ENCODE data around the gene ATP10A. TPM values are rescaled to one million over a fixed set of nuclear protein-coding genes. Genes with fewer than 3 reads are reported as not detected.

The ATP10A gene
- total RNA-seq, 4 donors from 2014 or later: 1.4 to 10.0 (median 3.6) TPM

DNA sequence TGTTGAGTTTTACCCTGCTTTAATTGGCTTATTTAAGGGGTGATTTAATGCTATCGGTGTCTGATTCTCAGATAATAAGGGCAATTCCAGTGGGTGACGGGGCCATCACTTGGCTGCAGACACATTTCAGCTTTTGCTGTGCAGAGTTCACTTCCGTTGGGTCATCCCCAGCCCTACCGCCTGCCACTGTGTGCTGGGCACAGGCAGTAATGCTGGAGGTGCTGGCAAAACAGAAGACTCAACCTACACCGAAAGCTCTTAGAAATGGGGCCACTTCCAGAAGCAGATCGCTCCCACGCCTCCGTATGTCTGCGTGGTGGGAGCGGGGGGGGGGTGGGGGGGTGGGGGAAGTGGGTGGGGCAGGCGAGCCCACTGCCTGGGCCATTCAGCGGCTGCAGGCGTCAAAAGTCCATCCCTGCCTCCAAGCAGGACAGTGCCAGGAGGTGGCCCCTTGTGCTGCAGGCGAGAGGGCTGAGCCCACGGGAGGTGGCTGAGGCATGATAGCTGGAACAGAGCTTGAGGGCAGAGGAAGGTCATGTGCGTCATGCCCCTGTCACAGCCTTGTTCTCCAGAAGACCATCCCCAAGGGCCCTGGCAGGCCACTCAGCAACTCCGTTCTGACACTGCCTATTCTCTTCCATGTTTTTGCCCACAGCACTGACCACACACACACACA lies 128.3 kb downstream of the ATP10A start:
- no peak overlapping the region for H3K27ac ChIP-seq
- WGBS, 2 donors (ENCODE audit: low coverage in 1 of 2): 95 to 100% methylated on average over 1 to 17 of the region's 17 CpGs

DNA sequence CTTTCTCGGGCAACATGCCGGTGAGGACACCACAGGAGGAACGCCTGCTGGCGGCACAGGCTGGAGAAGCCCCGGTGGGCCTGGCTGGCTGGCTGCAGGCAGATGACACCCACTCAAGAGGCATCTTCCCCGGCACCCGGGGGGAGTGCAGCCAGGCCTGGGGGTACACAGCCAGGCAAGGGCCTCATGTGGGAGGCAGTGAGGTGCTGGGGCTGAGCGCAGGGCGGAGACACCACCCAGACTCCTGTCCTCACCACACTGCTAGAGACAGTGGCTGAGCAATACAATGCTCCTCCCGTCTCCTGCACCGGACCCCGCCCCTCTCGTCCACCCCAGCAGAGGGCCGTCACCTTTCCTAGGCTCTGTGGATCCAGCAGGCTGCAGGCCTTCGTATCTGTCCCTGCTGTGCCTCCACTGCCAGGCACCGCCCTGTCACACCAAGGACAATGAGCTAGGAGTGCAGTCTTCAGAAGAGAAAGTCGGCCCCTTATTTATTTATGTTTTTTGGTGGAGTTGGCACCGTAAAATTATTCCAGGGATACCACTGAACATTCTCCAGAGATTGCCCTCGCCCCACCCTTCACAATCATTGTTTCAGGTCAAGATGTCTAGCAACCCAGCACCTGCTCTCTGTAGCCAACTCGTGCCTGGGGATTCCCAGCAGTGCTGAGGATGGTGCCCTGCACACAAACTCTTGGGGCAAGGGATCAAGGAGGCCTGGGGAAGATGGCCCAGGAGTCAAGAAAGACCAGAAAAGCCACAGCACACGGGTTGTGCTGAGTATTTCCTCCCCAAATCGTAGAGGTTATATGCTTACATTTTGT lies 129.1 kb downstream of the ATP10A start:
- no peaks in the 10 kb centered on the region for H3K9me3 ChIP-seq
- H3K36me3 ChIP-seq: no peaks in the 10 kb centered on the region
- H3K4me1 ChIP-seq: peaks cover 0 to 18% (median 8%) of the 10 kb centered on the region in 4 donors
- H3K4me3 ChIP-seq: no peak overlapping the region
- intact Hi-C loops (cut with DNase I; ENCODE audit: low total_unique reads) (no loop called here), in situ Hi-C loops (cut with MboI; ENCODE audit: low pct_ligation_motif_present in 1 of 4, low pct_unique_long_range_greater_than_20kb in 1 of 4, low sequenced_read_pairs in 3 of 4) (loop anchor here in 1 of 4 donors (25.0 kb wide), 1 partner anchor 203 kb away; no protein-coding TSS in a partner anchor)
- H3K27me3 ChIP-seq: no peaks in the 10 kb centered on the region
- TF ChIP-seq EP300 (IDR thresholded peaks at IDR 0.05; ENCODE audit: low read depth): no peak
- no peak for TF ChIP-seq POLR2A (IDR thresholded peaks at IDR 0.05)
- TF ChIP-seq, protein P1, sequence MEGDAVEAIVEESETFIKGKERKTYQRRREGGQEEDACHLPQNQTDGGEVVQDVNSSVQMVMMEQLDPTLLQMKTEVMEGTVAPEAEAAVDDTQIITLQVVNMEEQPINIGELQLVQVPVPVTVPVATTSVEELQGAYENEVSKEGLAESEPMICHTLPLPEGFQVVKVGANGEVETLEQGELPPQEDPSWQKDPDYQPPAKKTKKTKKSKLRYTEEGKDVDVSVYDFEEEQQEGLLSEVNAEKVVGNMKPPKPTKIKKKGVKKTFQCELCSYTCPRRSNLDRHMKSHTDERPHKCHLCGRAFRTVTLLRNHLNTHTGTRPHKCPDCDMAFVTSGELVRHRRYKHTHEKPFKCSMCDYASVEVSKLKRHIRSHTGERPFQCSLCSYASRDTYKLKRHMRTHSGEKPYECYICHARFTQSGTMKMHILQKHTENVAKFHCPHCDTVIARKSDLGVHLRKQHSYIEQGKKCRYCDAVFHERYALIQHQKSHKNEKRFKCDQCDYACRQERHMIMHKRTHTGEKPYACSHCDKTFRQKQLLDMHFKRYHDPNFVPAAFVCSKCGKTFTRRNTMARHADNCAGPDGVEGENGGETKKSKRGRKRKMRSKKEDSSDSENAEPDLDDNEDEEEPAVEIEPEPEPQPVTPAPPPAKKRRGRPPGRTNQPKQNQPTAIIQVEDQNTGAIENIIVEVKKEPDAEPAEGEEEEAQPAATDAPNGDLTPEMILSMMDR (IDR thresholded peaks at IDR 0.05): no peak
- no peak for TF ChIP-seq POLR2AphosphoS5 (IDR thresholded peaks at IDR 0.05)
- WGBS, 2 donors (ENCODE audit: low coverage in 1 of 2): 68 to 80% methylated on average over 1 to 22 of the region's 22 CpGs
- no peak overlapping the region for H3K27ac ChIP-seq
- DNase-seq: no peak

More for the DNA sequence above, 128.3 kb downstream of the ATP10A start:
- no peak for DNase-seq
- H3K4me3 ChIP-seq: no peak overlapping the region
- in situ Hi-C loops (cut with MboI; ENCODE audit: low pct_ligation_motif_present in 1 of 4, low pct_unique_long_range_greater_than_20kb in 1 of 4, low sequenced_read_pairs in 3 of 4): loop anchor here in 1 of 4 donors (25.0 kb wide), 1 partner anchor 202 kb away; no protein-coding TSS in a partner anchor
- H3K4me1 ChIP-seq: peaks cover 0 to 18% (median 8%) of the 10 kb centered on the region in 4 donors
- no peaks in the 10 kb centered on the region for H3K27me3 ChIP-seq
- H3K36me3 ChIP-seq: no peaks in the 10 kb centered on the region
- H3K9me3 ChIP-seq: no peaks in the 10 kb centered on the region
- intact Hi-C loops (cut with DNase I; ENCODE audit: low total_unique reads): no loop called here
- TF ChIP-seq EP300 (IDR thresholded peaks at IDR 0.05; ENCODE audit: low read depth) (no peak), POLR2A (IDR thresholded peaks at IDR 0.05) (no peak), POLR2AphosphoS5 (IDR thresholded peaks at IDR 0.05) (no peak)
- TF ChIP-seq, protein P1 (IDR thresholded peaks at IDR 0.05): no peak

GRCh38 chr15:25733036-25733855 lies 129.9 kb downstream of the ATP10A start:
- Histone ChIP-seq H3K4me1 (peaks cover 0 to 12% (median 8%) of the 10 kb centered on the region in 4 donors), H3K27ac (no peak overlapping the region), H3K4me3 (no peak overlapping the region), H3K27me3 (no peaks in the 10 kb centered on the region), H3K36me3 (no peaks in the 10 kb centered on the region), H3K9me3 (no peaks in the 10 kb centered on the region)
- DNase-seq: no peak
- 83 to 90% methylated on average over 1 to 18 of the region's 18 CpGs for WGBS, 2 donors (ENCODE audit: low coverage in 1 of 2)
- in situ Hi-C loops (cut with MboI; ENCODE audit: low pct_ligation_motif_present in 1 of 4, low pct_unique_long_range_greater_than_20kb in 1 of 4, low sequenced_read_pairs in 3 of 4): loop anchor here in 1 of 4 donors (25.0 kb wide), 1 partner anchor 204 kb away; no protein-coding TSS in a partner anchor
- intact Hi-C loops (cut with DNase I; ENCODE audit: low total_unique reads): no loop called here
- TF ChIP-seq, protein P1 (IDR thresholded peaks at IDR 0.05): no peak
